Esophagus muscularis mucosa (tissue), 4 donors: ENCODE measurements around the gene KLF6. TPM values are rescaled to one million over a fixed set of nuclear protein-coding genes. Genes with fewer than 3 reads are reported as not detected.

Source experiments
- DNase-seq: peaks from one replicate; pipeline ENCODE4 v3.0.0-alpha.2; 2017; ENCODE audit errors: extremely low spot score
- H3K27ac ChIP-seq, 4 donors: fragments of 200-600 bp; sonication (generic); replicated peaks in 1 of 4; 1 replicate in 3 of 4; 2 replicates in 1 of 4; pipeline ENCODE4 v1.5.1; 2016 to 2019; ENCODE audit warnings: mild to moderate bottlenecking in 1 of 4
- H3K27me3 ChIP-seq, 4 donors: fragments of 200-600 bp; sonication (generic); one replicate each; pipeline versions ENCODE4 v1.5.1 to v1.6.0; 2016 to 2019
- H3K36me3 ChIP-seq, 4 donors: fragments of 200-600 bp; sonication (generic); one replicate each; pipeline ENCODE4 v1.5.1; 2016 to 2019
- H3K4me1 ChIP-seq, 4 donors: fragments of 200-600 bp; sonication (generic); one replicate each; pipeline ENCODE4 v1.5.1; 2016 to 2019
- H3K4me3 ChIP-seq, 4 donors: fragments of 200-600 bp; sonication (generic); 1 replicate in 2 of 4; 2 replicates in 2 of 4; pipeline ENCODE4 v1.5.1; 2016 to 2019; ENCODE audit warnings: mild to moderate bottlenecking in 4 of 4, moderate library complexity in 1 of 4
- H3K9me3 ChIP-seq, 4 donors: fragments of 200-600 bp; sonication (generic); 1 replicate in 3 of 4; 2 replicates in 1 of 4; pipeline ENCODE4 v1.5.1; 2016 to 2019
- EP300 ChIP-seq: sonication (generic); formaldehyde crosslinking; IDR thresholded peaks from one replicate; pipeline ENCODE4 v1.6.1; 2017; ENCODE audit warnings: antibody characterized with exemption
- POLR2A ChIP-seq: fragments of 450-650 bp; IDR thresholded peaks from one replicate; pipeline ENCODE4 v1.6.1; 2017; ENCODE audit warnings: antibody characterized with exemption, moderate library complexity, mild to moderate bottlenecking, low read depth
- POLR2AphosphoS5 ChIP-seq, 2 donors: sonication (generic); formaldehyde crosslinking; IDR thresholded peaks; one replicate each; pipeline ENCODE4 v1.6.1; 2017; ENCODE audit warnings: antibody characterized with exemption in 2 of 2
- WGBS: methylation state at CpG from one replicate; pipeline ENCODE4 v1.1.5; 2018; 5-methylcytosine and 5-hydroxymethylcytosine counted together
- intact Hi-C: fragments of 100-400 bp; cut with DNase I; formaldehyde crosslinking; loops from one replicate; pipeline ENCODE4 v1.15.1; 2023
- total RNA-seq, 4 donors: library from RNA; depleted of rRNA; stranded (reverse); fragments of >200 nt; gene quantifications; one replicate each; pipeline versions ENCODE4 v1.1.0 to v1.2.1, GENCODE V29; 2016
- TF ChIP-seq, protein P1 (sequence below), 3 experiments: fragments of 200-600 bp in 2 of 3; fragments of 450-650 bp in 1 of 3; sonication (generic) in 2 of 3; IDR thresholded peaks; one replicate each; pipeline ENCODE4 v1.5.1; 2017 to 2019; ENCODE audit warnings: antibody characterized with exemption in 3 of 3, mild to moderate bottlenecking in 2 of 3, moderate library complexity in 1 of 3

KLF6 gene
- total RNA-seq = 100 to 1,000 TPM; 114 to 145 (median 123) TPM

DNA sequence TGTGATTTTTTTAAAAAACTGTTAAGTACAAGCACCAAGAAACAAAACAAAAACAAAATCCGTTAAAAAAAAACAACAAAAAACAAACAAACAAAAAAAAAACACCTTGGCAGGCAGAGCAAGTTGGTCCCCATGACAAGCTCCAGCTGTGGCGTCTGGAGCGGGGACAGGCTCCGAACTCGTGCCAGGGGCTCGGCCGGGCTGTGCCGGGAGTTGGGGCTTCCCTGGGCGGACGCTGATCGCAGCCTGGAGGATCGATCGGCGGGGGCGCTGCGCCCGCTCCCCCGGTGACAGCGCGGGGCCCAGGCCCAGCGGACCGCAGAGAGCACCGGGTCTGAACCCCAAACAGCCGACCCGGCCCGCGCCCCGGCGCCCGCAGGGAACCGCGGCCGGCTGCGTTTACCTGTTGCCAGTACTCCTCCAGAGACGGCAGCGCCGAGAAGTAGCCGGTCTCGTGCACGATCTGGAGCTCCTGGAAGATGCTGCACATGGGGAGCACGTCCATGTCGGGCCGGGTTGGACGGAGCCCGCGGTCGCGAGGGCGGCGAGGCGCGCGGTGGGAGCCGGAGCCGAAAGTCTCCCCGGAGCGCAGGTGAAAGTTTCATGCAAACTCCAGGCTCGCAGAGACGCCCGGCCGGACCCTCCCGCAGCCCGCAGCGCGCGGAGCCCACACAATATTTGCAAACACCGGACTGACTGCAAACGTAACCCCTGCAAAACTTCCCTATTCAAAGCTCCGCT is at the start of gene KLF6:
Gene KLF6, minus strand, starts transcription at position 700 of the 741 bp plus-strand sequence. Its CDS starts 195 bp downstream, at position 505.
- Histone ChIP-seq H3K36me3 (peaks cover 20 to 36% (median 24%) of the 10 kb centered on the region in 4 donors), H3K9me3 (peaks cover 0 to 7% (median 2%) of the 10 kb centered on the region in 4 donors), H3K4me1 (peaks cover 20 to 35% (median 30%) of the 10 kb centered on the region in 4 donors), H3K27me3 (no peaks in the 10 kb centered on the region), H3K4me3 (peak within 1 kb of the TSS; percentile 66 to 97 (median 87)), H3K27ac (peak within 1 kb of the TSS; percentile 97 to 100 (median 99))
- intact Hi-C loops = loop anchor here (1.0 to 10.0 kb wide), 7 partner anchors 68 to 980 kb away; no protein-coding TSS in a partner anchor
- TF ChIP-seq POLR2A (peak; percentile 70), POLR2AphosphoS5 (IDR thresholded peaks at IDR 0.05) (peak in 1 of 2 donors; percentile 0), EP300 (no peak)
- TF ChIP-seq, protein P1, sequence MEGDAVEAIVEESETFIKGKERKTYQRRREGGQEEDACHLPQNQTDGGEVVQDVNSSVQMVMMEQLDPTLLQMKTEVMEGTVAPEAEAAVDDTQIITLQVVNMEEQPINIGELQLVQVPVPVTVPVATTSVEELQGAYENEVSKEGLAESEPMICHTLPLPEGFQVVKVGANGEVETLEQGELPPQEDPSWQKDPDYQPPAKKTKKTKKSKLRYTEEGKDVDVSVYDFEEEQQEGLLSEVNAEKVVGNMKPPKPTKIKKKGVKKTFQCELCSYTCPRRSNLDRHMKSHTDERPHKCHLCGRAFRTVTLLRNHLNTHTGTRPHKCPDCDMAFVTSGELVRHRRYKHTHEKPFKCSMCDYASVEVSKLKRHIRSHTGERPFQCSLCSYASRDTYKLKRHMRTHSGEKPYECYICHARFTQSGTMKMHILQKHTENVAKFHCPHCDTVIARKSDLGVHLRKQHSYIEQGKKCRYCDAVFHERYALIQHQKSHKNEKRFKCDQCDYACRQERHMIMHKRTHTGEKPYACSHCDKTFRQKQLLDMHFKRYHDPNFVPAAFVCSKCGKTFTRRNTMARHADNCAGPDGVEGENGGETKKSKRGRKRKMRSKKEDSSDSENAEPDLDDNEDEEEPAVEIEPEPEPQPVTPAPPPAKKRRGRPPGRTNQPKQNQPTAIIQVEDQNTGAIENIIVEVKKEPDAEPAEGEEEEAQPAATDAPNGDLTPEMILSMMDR (IDR thresholded peaks at IDR 0.05) = no peak
- WGBS = under 1% methylated on average over 14 of the region's 69 CpGs
- no peak for DNase-seq

DNA sequence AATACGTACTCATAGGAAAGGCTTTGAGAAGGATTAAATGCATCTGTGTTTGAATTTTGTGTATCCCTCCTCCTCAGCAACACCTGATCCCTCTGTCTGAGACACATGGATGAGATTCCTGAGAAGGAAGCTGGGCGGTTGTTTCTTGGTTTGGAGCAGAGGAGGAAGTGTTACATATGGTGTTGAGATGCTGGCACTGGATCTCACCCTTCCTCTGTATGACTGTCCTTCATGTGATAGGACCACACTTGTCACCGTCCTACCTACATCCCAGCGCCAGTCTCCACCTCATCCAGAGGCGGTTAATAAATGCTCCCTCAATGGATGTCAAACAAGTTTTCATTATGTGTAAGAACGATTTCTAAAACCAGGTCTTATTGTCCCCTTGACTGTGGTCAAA is 49.4 kb upstream of the KLF6 start:
- no peaks in the 10 kb centered on the region for H3K27me3 ChIP-seq
- H3K36me3 ChIP-seq = no peaks in the 10 kb centered on the region
- H3K9me3 ChIP-seq = no peaks in the 10 kb centered on the region
- intact Hi-C loops = no loop called here
- no peak overlapping the region for H3K4me3 ChIP-seq
- DNase-seq = no peak
- H3K4me1 ChIP-seq = peaks cover 24 to 28% (median 26%) of the 10 kb centered on the region in 4 donors
- no peak overlapping the region for H3K27ac ChIP-seq
- 86% methylated on average over 6 of the region's 6 CpGs for WGBS
- TF ChIP-seq POLR2A (no peak), EP300 (no peak), POLR2AphosphoS5 (IDR thresholded peaks at IDR 0.05) (no peak)
- TF ChIP-seq, protein P1 (IDR thresholded peaks at IDR 0.05) = no peak

DNA sequence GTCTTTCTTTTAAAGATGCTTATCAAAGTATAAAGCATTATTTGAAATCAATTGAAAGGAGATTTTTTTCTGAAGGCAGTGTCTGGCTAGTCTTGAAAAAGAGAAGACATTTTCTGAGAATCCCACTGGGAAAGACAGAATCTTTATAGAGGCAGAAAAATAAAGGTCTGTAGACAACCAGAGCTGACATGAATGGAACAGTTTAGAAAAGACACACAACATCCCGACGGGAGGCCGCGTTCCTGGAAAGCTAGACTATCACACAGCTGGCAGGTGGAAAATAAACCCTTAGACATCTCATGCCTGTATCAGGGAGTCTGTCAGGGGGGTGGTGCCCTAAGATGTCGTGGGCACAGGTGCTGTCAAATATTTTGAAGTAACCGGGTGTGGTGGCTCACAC is 48.0 kb upstream of the KLF6 start:
- Histone ChIP-seq H3K4me3 (no peak overlapping the region), H3K36me3 (no peaks in the 10 kb centered on the region), H3K9me3 (no peaks in the 10 kb centered on the region), H3K27ac (no peak overlapping the region), H3K4me1 (peaks cover 30 to 34% (median 32%) of the 10 kb centered on the region in 4 donors), H3K27me3 (no peaks in the 10 kb centered on the region)
- no peak for DNase-seq
- TF ChIP-seq POLR2AphosphoS5 (IDR thresholded peaks at IDR 0.05) = no peak
- TF ChIP-seq, protein P1 (IDR thresholded peaks at IDR 0.05) = no peak
- no peak for TF ChIP-seq EP300
- no peak for TF ChIP-seq POLR2A
- intact Hi-C loops = no loop called here
- 89% methylated on average over 6 of the region's 6 CpGs for WGBS

DNA sequence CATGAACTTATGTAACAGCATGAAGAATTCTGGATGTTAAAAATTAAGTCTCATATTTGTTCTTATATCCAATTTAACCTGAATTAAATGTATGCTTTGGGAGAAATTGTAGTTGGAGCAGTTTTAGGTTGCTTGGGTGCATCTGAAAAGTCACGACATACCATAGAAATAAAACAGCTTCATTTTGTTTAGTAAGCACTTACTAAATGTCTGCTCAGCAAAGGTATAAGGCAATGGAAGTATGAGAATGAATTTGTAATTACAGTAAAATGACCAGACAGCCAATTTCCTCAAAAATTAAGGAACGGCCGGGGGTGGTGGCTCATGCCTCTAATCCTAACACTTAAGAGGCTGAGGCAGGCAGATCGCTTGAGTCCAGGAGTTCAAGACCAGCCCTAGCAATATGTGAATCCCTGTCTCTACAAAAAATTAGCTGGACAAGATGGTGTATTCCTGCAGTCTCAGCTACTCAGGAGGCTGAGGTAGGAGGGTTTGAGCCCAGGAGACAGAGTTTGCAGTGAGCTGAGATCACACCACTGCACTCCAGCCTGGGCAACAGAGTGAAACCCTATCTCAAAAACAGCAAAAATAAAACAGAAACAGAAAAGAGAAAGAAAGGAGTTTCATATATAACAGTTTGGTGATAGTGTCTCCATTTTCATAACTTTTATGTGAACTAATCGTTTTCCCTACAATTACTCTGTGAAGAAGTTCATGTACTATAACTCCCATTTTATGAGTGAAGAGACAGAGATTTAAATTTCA is 47.2 kb upstream of the KLF6 start:
- H3K9me3 ChIP-seq = no peaks in the 10 kb centered on the region
- intact Hi-C loops = no loop called here
- TF ChIP-seq POLR2A (no peak), POLR2AphosphoS5 (IDR thresholded peaks at IDR 0.05) (no peak), EP300 (no peak)
- TF ChIP-seq, protein P1 (IDR thresholded peaks at IDR 0.05) = no peak
- H3K27ac ChIP-seq = no peak overlapping the region
- H3K4me1 ChIP-seq = peaks cover 30 to 34% (median 32%) of the 10 kb centered on the region in 4 donors
- H3K27me3 ChIP-seq = no peaks in the 10 kb centered on the region
- H3K36me3 ChIP-seq = no peaks in the 10 kb centered on the region
- WGBS = 78% methylated on average over 5 of the region's 5 CpGs
- H3K4me3 ChIP-seq = no peak overlapping the region
- DNase-seq = no peak
